RWPE2 (cell line): ENCODE results near the gene GGA2.
"Not testable (repeated sequence)": the region's sequence is repeated elsewhere in the genome, so short reads cannot be mapped to it uniquely, and the experiment has no call there.

Experiments
- ATAC-seq: fragments of 200-7000 bp; cut with Tn5 transposase; 3 replicates; pipeline ENCODE4 v1.9.1; 2021; ENCODE audit warnings: low read depth
- DNase-seq: peaks from one replicate; pipeline ENCODE4 v3.0.0-alpha.2; 2020; ENCODE audit warnings: low spot score
- H3K27ac ChIP-seq: fragments of 450-650 bp; 2 replicates; pipeline ENCODE4 v1.5.1; 2017; ENCODE audit warnings: mild to moderate bottlenecking; ENCODE audit not compliant: poor library complexity, severe bottlenecking
- H3K27me3 ChIP-seq: fragments of 250-450 bp; sonication (Bioruptor Pico); 2 replicates; pipeline ENCODE4 v1.5.1; 2021; ENCODE audit warnings: mild to moderate bottlenecking, moderate library complexity; ENCODE audit not compliant: insufficient read depth, poor library complexity, severe bottlenecking
- H3K36me3 ChIP-seq: fragments of 250-450 bp; sonication (Bioruptor Pico); 2 replicates; pipeline ENCODE4 v1.5.1; 2020; ENCODE audit warnings: low read depth, mild to moderate bottlenecking, moderate library complexity
- H3K4me1 ChIP-seq: fragments of 250-450 bp; sonication (Bioruptor Pico); 2 replicates; pipeline ENCODE4 v1.5.1; 2021; ENCODE audit warnings: mild to moderate bottlenecking, moderate library complexity; ENCODE audit not compliant: insufficient read depth, poor library complexity, severe bottlenecking
- H3K4me3 ChIP-seq: fragments of 250-450 bp; sonication (Bioruptor Pico); 2 replicates; pipeline ENCODE4 v1.5.1; 2021; ENCODE audit warnings: mild to moderate bottlenecking, moderate library complexity; ENCODE audit not compliant: severe bottlenecking
- H3K9me3 ChIP-seq: fragments of 250-450 bp; sonication (Bioruptor Pico); 2 replicates; pipeline ENCODE4 v1.5.1; 2021; ENCODE audit warnings: mild to moderate bottlenecking, moderate library complexity; ENCODE audit not compliant: severe bottlenecking
- TF ChIP-seq, protein P1 (sequence below): fragments of 450-650 bp; IDR thresholded peaks from one replicate; pipeline ENCODE4 v1.5.1; 2017; ENCODE audit warnings: mild to moderate bottlenecking, moderate library complexity; ENCODE audit not compliant: poor library complexity, severe bottlenecking

GGA2 gene

DNA sequence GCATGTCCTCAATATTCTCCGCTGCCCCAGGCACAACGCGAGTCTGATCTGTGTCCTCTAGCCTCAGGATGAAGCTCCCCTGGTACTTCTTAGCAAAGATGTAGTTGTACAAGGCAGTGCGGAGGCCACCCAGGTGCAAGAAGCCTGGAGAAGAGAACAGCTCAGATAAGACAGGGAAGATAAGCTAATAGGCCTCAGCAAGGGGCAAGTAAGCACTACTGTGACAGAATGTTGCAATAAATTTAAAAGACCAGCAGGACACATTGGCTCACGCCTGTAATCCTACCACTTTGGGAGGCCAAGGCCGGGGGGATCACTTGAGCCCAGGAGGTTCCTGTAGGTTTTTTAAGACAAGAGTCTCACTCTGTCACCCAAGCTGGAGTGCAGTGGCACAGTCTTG, 41.9 kb upstream of the GGA2 start:
- ATAC-seq (no peak), DNase-seq (no peak)
- no peak overlapping the region for H3K4me3 ChIP-seq
- H3K4me1 ChIP-seq = peaks cover 4% of the 10 kb centered on the region
- H3K27ac ChIP-seq = no peak overlapping the region
- no peaks in the 10 kb centered on the region for H3K9me3 ChIP-seq
- peaks cover 60% of the 10 kb centered on the region for H3K36me3 ChIP-seq
- TF ChIP-seq, protein P1, sequence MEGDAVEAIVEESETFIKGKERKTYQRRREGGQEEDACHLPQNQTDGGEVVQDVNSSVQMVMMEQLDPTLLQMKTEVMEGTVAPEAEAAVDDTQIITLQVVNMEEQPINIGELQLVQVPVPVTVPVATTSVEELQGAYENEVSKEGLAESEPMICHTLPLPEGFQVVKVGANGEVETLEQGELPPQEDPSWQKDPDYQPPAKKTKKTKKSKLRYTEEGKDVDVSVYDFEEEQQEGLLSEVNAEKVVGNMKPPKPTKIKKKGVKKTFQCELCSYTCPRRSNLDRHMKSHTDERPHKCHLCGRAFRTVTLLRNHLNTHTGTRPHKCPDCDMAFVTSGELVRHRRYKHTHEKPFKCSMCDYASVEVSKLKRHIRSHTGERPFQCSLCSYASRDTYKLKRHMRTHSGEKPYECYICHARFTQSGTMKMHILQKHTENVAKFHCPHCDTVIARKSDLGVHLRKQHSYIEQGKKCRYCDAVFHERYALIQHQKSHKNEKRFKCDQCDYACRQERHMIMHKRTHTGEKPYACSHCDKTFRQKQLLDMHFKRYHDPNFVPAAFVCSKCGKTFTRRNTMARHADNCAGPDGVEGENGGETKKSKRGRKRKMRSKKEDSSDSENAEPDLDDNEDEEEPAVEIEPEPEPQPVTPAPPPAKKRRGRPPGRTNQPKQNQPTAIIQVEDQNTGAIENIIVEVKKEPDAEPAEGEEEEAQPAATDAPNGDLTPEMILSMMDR = no peak
- no peaks in the 10 kb centered on the region for H3K27me3 ChIP-seq

DNA sequence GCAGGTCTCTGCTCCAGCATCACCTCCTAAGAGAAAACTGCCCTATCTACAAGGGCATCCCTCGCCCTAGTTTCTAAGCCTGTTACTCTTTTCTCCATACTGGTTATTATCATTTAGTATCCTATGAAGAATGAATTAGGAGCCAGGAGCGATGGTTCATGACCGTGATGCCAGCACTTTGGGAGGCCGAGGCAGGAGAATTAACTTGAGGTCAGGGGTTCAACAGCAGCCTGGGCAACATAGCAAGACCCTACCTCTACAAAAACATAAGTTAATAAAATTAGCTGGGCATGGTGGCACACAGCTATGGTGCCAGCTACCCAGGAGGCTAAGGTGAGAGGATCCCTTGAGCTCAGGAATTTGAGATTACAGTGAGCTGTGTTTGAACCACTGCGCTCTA, 39.6 kb upstream of the GGA2 start:
- Histone ChIP-seq H3K4me3 (no peak overlapping the region), H3K27ac (no peak overlapping the region), H3K4me1 (no peaks in the 10 kb centered on the region), H3K27me3 (no peaks in the 10 kb centered on the region), H3K36me3 (peaks cover 78% of the 10 kb centered on the region), H3K9me3 (no peaks in the 10 kb centered on the region)
- no peak for DNase-seq
- no peak for ATAC-seq
- TF ChIP-seq, protein P1 = no peak

DNA sequence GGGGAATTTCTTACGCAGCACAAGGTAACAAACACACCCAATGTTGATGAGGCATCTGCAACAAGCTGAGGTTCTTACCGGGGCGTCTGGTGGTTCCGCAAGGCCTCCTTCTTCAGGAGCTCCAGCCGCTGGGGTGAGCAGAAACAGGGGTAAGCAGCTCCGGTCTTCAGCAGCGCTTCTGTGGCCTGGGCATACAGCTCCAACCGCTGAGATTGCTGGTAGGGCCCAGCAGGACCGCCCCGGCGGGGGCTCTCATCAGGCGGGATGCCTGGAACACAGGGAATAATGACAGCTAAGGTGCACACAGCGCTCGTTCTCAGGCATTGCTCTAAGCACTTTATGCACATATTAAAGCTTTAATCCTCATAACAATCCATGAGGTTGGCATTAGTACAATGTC, 34.1 kb upstream of the GGA2 start:
- Histone ChIP-seq H3K9me3 (no peaks in the 10 kb centered on the region), H3K4me3 (no peak overlapping the region), H3K4me1 (peaks cover 2% of the 10 kb centered on the region), H3K36me3 (peaks cover 85% of the 10 kb centered on the region), H3K27me3 (no peaks in the 10 kb centered on the region), H3K27ac (no peak overlapping the region)
- DNase-seq (no peak), ATAC-seq (no peak)
- TF ChIP-seq, protein P1 = no peak

DNA sequence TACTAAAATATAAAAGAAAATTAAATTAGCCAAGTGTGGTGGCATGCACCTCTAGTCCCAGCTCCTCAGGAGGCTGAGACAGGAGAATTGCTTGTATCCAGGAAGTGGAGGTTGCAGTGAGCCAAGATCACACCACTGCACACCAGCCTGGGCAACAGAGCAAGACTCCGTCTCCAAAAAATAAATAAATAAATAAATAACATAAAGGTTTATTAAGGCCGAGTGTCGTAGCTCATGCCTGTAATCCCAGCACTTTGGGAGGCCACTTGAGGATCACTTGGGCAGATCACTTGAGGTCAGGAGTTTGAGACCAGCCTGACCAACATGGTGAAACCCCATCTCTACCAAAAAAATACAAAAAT, 30.5 kb upstream of the GGA2 start:
- DNase-seq, H3K27me3 ChIP-seq, H3K27ac ChIP-seq, H3K9me3 ChIP-seq, H3K4me3 ChIP-seq, ATAC-seq: not testable (repeated sequence)
- Histone ChIP-seq H3K36me3 (peaks cover 81% of the 10 kb centered on the region), H3K4me1 (peaks cover 14% of the 10 kb centered on the region)

DNA sequence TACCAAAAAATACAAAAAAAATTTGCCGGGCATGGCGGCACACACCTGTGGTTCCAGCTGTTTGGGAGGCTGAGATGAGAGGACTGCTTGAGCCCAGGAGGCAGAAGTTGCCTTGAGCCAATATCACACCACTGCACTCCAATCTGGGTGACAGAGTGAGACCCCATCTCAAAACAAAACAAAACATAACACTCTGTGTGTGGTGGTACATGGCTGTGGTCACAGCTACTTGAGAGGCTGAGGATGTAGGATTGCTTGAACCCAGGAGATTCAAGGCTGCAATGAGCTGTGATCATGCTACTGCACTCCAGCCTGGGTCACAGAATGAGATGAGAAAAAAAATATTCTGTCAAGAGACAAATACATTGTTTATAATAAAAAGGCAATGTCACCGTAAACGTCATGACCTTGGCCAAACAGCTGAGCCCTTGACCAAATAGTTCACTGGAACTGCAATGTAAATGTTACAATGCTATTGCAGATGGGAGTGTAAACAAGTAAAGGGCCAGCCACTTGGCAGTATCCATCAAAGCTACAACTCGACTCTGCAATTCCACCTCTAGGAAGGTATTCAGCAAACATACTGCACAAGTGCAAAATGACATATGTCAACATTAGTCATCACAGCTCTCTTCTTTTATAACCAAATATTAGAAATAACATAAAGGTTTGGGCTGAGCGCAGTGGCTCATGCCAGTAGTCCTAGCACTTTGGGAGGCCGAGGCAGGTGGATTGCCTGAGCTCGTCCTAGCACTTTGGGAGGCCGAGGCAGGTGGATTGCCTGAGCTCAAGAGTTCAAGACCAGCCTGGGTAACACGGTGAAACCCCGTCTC, 29.9 kb upstream of the GGA2 start:
- TF ChIP-seq, protein P1 = no peak
- Histone ChIP-seq H3K27me3 (no peaks in the 10 kb centered on the region), H3K9me3 (no peaks in the 10 kb centered on the region), H3K4me1 (peaks cover 14% of the 10 kb centered on the region), H3K27ac (peak overlapping the region; percentile 64), H3K4me3 (no peak overlapping the region), H3K36me3 (peaks cover 83% of the 10 kb centered on the region)
- 0 out of 3 replicates have a peak, but pooled peaks have one; percentile 27 for ATAC-seq
- DNase-seq = no peak
